ENCODE results near the gene PPP6R1. TPM values are rescaled to one million over a fixed set of nuclear protein-coding genes. Genes with fewer than 3 reads are reported as not detected.
A peak's percentile ranks its signal among the peaks of the same experiment; 100 is the strongest.

Gene PPP6R1
- total RNA-seq, 1 experiment from 2014 or later = 159 TPM

- intact Hi-C loops (cut with micrococcal nuclease; ENCODE audit: unreplicated experiment) = no loop called here
- Histone ChIP-seq H4K20me1 (ENCODE audit: insufficient read depth) (no peaks in the 10 kb centered on the region), H2AFZ (no peak overlapping the region), H3K79me2 (ENCODE audit: low read depth) (no peaks in the 10 kb centered on the region), H3F3A (ENCODE audit: insufficient read depth, low read depth) (peaks cover 20% of the 10 kb centered on the region), H3K4me3 (no peak overlapping the region), H3K9me3 (ENCODE audit: insufficient read depth, low read depth) (no peaks in the 10 kb centered on the region), H3K36me3 (ENCODE audit: low read depth) (no peaks in the 10 kb centered on the region), H3K27ac (no peak overlapping the region), H3K4me2 (no peak overlapping the region), H3K27me3 (ENCODE audit: insufficient read depth, low read depth) (no peaks in the 10 kb centered on the region), H3K4me1 (replicated peaks; ENCODE audit: insufficient read depth) (peaks cover 15% of the 10 kb centered on the region; the same call in 1 of the 2 replicates), H3K9me2 (ENCODE audit: insufficient read depth) (no peaks in the 10 kb centered on the region)
- CTCF ChIA-PET = no interaction called here
- no peak for TF ChIP-seq EZH2 (IDR thresholded peaks at IDR 0.05; ENCODE audit: low read depth)
- POLR2A ChIA-PET (ENCODE audit: unreplicated experiment) = no interaction called here
- no peak for DNase-seq
- no TSS peak for BruUV-seq (replicated peaks)
These were observed 72.7 kb downstream of the PPP6R1 start for GRCh38 chr19:55186080-55186479.

GRCh38 chr19:55181740-55182139 lies 77.1 kb downstream of the PPP6R1 start:
- no peak overlapping the region for H3K4me2 ChIP-seq
- BruUV-seq (replicated peaks) = no TSS peak
- CTCF ChIA-PET = no interaction called here
- H3K27ac ChIP-seq = no peak overlapping the region
- no peaks in the 10 kb centered on the region; the same call in 1 of the 2 replicates for H3F3A ChIP-seq (ENCODE audit: insufficient read depth, low read depth)
- no peak overlapping the region for H3K4me3 ChIP-seq
- no peak for TF ChIP-seq CTCF (conservative IDR thresholded peaks at IDR 0.05)
- no peak for TF ChIP-seq EZH2 (IDR thresholded peaks at IDR 0.05; ENCODE audit: low read depth)
- H3K27me3 ChIP-seq (ENCODE audit: insufficient read depth, low read depth) = no peaks in the 10 kb centered on the region
- intact Hi-C loops (cut with micrococcal nuclease; ENCODE audit: unreplicated experiment) = no loop called here
- no peaks in the 10 kb centered on the region for H3K9me3 ChIP-seq (ENCODE audit: insufficient read depth, low read depth)
- no peaks in the 10 kb centered on the region for H3K79me2 ChIP-seq (ENCODE audit: low read depth)
- no peaks in the 10 kb centered on the region for H3K9me2 ChIP-seq (ENCODE audit: insufficient read depth)
- DNase-seq = no peak
- no peaks in the 10 kb centered on the region for H3K4me1 ChIP-seq (replicated peaks; ENCODE audit: insufficient read depth)
- no peaks in the 10 kb centered on the region for H4K20me1 ChIP-seq (ENCODE audit: insufficient read depth)
- no peak overlapping the region for H2AFZ ChIP-seq
- POLR2A ChIA-PET (ENCODE audit: unreplicated experiment) = interaction anchor here (0.7 kb wide), 1 partner anchor 981 kb away, joined by 3 read pairs; the partner anchor contains the start of gene RPS9
- H3K36me3 ChIP-seq (ENCODE audit: low read depth) = no peaks in the 10 kb centered on the region

Small RNA genes lying within 50 kb of the gene (microRNA-seq; reads per million reads assigned to microRNA genes)
- gene MIR6802 (ENCODE audit: borderline number of aligned reads, borderline replicate concordance) (not detected), gene MIR6803 (ENCODE audit: borderline number of aligned reads, borderline replicate concordance) (6.7 reads per million, percentile 4 among the genes with 10 or more reads in this experiment), gene MIR6804 (ENCODE audit: borderline number of aligned reads, borderline replicate concordance) (3.4 reads per million)

Other genes starting within 250 kb of the PPP6R1 start
- gene GP6, start 220.8 kb downstream of the PPP6R1 start, total RNA-seq (2021) = 0.76 and 1.3 TPM in 2 replicates
- 39.8 and 42.1 TPM in 2 replicates for gene RDH13, start 195.9 kb downstream of the PPP6R1 start, total RNA-seq (2021)
- 111 and 162 TPM in 2 replicates for gene EPS8L1, start 183.1 kb downstream of the PPP6R1 start, total RNA-seq (2021)
- 110 and 114 TPM in 2 replicates for gene PPP1R12C, start 141.4 kb downstream of the PPP6R1 start, total RNA-seq (2021)
- gene TNNT1, start 109.8 kb downstream of the PPP6R1 start, total RNA-seq (2021) = 228 and 266 TPM in 2 replicates
- 13.7 and 18.2 TPM in 2 replicates for gene TNNI3, start 101.3 kb downstream of the PPP6R1 start, total RNA-seq (2021)
- gene DNAAF3, start 92.4 kb downstream of the PPP6R1 start, total RNA-seq (2021) = 51.8 and 76.6 TPM in 2 replicates
- 1.3 and 2.8 TPM in 2 replicates for gene SYT5, start 78.7 kb downstream of the PPP6R1 start, total RNA-seq (2021)
- 11.7 and 21.4 TPM in 2 replicates for gene PTPRH, start 49.5 kb downstream of the PPP6R1 start, total RNA-seq (2021)
- gene TMEM86B, start 30.3 kb downstream of the PPP6R1 start, total RNA-seq (2021) = 18.1 and 18.4 TPM in 2 replicates
- gene HSPBP1, start 21.1 kb upstream of the PPP6R1 start, total RNA-seq (2021) = 66.2 and 79.6 TPM in 2 replicates
- 6.5 and 14.4 TPM in 2 replicates for gene BRSK1, start 25.0 kb upstream of the PPP6R1 start, total RNA-seq (2021)
- not detected in 2 replicates for gene TMEM150B, start 66.3 kb upstream of the PPP6R1 start, total RNA-seq (2021)
- 71.6 and 80.7 TPM in 2 replicates for gene KMT5C, start 80.9 kb upstream of the PPP6R1 start, total RNA-seq (2021)
- gene COX6B2, start 95.7 kb upstream of the PPP6R1 start, total RNA-seq (2021) = 3.3 and 3.7 TPM in 2 replicates
- 0.11 TPM in 1 of 2 replicates, not detected in the other for gene GARIN5B, start 104.2 kb upstream of the PPP6R1 start, total RNA-seq (2021)
- gene IL11, start 111.4 kb upstream of the PPP6R1 start, total RNA-seq (2021) = 4.1 and 6.6 TPM in 2 replicates
- gene TMEM190, start 117.8 kb upstream of the PPP6R1 start, total RNA-seq (2021) = not detected in 2 replicates
- 40.4 and 94.5 TPM in 2 replicates for gene TMEM238, start 125.3 kb upstream of the PPP6R1 start, total RNA-seq (2021)
- 2,433 and 2,547 TPM in 2 replicates for gene RPL28, start 126.9 kb upstream of the PPP6R1 start, total RNA-seq (2021)
- gene UBE2S, start 148.8 kb upstream of the PPP6R1 start, total RNA-seq (2021) = 359 and 395 TPM in 2 replicates
- gene SHISA7, start 184.3 kb upstream of the PPP6R1 start, total RNA-seq (2021) = not detected in 2 replicates
- 92.4 and 113 TPM in 2 replicates for gene ISOC2, start 202.6 kb upstream of the PPP6R1 start, total RNA-seq (2021)
- gene C19orf85, start 205.7 kb upstream of the PPP6R1 start, total RNA-seq (2021) = 0.73 and 0.74 TPM in 2 replicates
- 17.7 and 19.3 TPM in 2 replicates for gene ZNF628, start 217.6 kb upstream of the PPP6R1 start, total RNA-seq (2021)
- 61.6 and 103 TPM in 2 replicates for gene NAT14, start 226.2 kb upstream of the PPP6R1 start, total RNA-seq (2021)
- 3.9 and 4.8 TPM in 2 replicates for gene SSC5D, start 229.4 kb upstream of the PPP6R1 start, total RNA-seq (2021)